Activated B cell treated with CpG ODN at 0.5 μM for 24 hours (primary cell): ENCODE measurements around the gene NDUFB8. TPM values are rescaled to one million over a fixed set of nuclear protein-coding genes. Genes with fewer than 3 reads are reported as not detected.

Source experiments
- ATAC-seq: fragments of 200-7000 bp; cut with Tn5 transposase; one replicate; pipeline ENCODE4 v1.10.0; 2021; ENCODE audit warnings: low read depth, mild to moderate bottlenecking, moderate library complexity
- CTCF ChIA-PET: fragments of 350-600 bp; sonication (Branson Sonifier 250); formaldehyde crosslinking; loops from one replicate; lab custom pipeline; 2021; ENCODE audit warnings: antibody characterized with exemption; lab: Charles Lee
- POLR2A ChIA-PET: fragments of 350-600 bp; sonication (Branson Sonifier 250); formaldehyde crosslinking; loops from one replicate; lab custom pipeline; 2021; ENCODE audit warnings: antibody characterized with exemption; lab: Charles Lee
- DNase-seq: peaks from one replicate; pipeline ENCODE4 v3.0.0; 2022
- H3K27ac Mint-ChIP-seq: one replicate; pipeline ENCODE4 v1.8.0; 2020; ENCODE audit warnings: mixed read lengths
- H3K27me3 Mint-ChIP-seq: one replicate; pipeline ENCODE4 v1.8.0; 2021; ENCODE audit warnings: mixed read lengths
- H3K36me3 Mint-ChIP-seq: one replicate; pipeline ENCODE4 v1.8.0; 2021; ENCODE audit warnings: low read depth, mixed read lengths
- H3K4me1 Mint-ChIP-seq: one replicate; pipeline ENCODE4 v1.8.0; 2021; ENCODE audit warnings: mixed read lengths
- H3K4me3 Mint-ChIP-seq: one replicate; pipeline ENCODE4 v1.8.0; 2020; ENCODE audit warnings: mild to moderate bottlenecking, mixed read lengths
- H3K9me3 Mint-ChIP-seq: one replicate; pipeline ENCODE4 v1.8.0; 2020; ENCODE audit warnings: mixed read lengths
- CTCF ChIP-seq: fragments of 200-600 bp; IDR thresholded peaks from one replicate; pipeline ENCODE4 v1.8.0; 2022; ENCODE audit warnings: antibody characterized with exemption, mild to moderate bottlenecking
- intact Hi-C: fragments of 100-400 bp; cut with micrococcal nuclease; formaldehyde crosslinking; loops from one replicate; pipeline ENCODE4 v1.15.1; 2024
- total RNA-seq: library from RNA; stranded (reverse); gene quantifications from 2 replicates; pipeline ENCODE4 v1.2.3, GENCODE V29; 2022

The NDUFB8 gene
- total RNA-seq, 1 donor from 2014 or later = 191 TPM

- ChIA-PET CTCF (interaction anchor here (1.1 kb wide), 1 partner anchor 15 kb away, joined by 4 read pairs; no protein-coding TSS in a partner anchor), POLR2A (no interaction called here)
- peaks cover 9% of the 10 kb centered on the region for H3K4me1 Mint-ChIP-seq
- DNase-seq (no peak), ATAC-seq (no peak)
- TF ChIP-seq CTCF = no peak
- H3K36me3 Mint-ChIP-seq = peaks cover 11% of the 10 kb centered on the region
- peaks cover 21% of the 10 kb centered on the region for H3K27me3 Mint-ChIP-seq
- intact Hi-C loops = loop anchor here (2.0 kb wide), 1 partner anchor 197 kb away; the partner anchor contains the start of gene BLOC1S2
- no peak overlapping the region for H3K4me3 Mint-ChIP-seq
- H3K9me3 Mint-ChIP-seq = peaks cover 2% of the 10 kb centered on the region
- no peak overlapping the region for H3K27ac Mint-ChIP-seq
These were observed 45.6 kb downstream of the NDUFB8 start for GRCh38 chr10:100483876-100484666.

- Mint-ChIP-seq H3K9me3 (peaks cover 2% of the 10 kb centered on the region), H3K4me1 (peaks cover 9% of the 10 kb centered on the region), H3K36me3 (peaks cover 7% of the 10 kb centered on the region), H3K4me3 (peak overlapping the region; percentile 87), H3K27me3 (peaks cover 30% of the 10 kb centered on the region), H3K27ac (no peak overlapping the region)
- ATAC-seq (no peak), DNase-seq (no peak)
- TF ChIP-seq CTCF = no peak
- intact Hi-C loops = loop anchor here (2.0 kb wide), 1 partner anchor 196 kb away; the partner anchor contains the start of gene BLOC1S2
- CTCF ChIA-PET = interaction anchor here (1.1 to 2.1 kb wide), 5 partner anchors 12 to 37 kb away, joined by 3 to 9 read pairs (median 5); no protein-coding TSS in a partner anchor
- POLR2A ChIA-PET = interaction anchor here (0.8 to 1.4 kb wide), 2 partner anchors 52 to 136 kb away, joined by 3 to 5 read pairs; no protein-coding TSS in a partner anchor
These were observed 46.9 kb downstream of the NDUFB8 start for GRCh38 chr10:100482834-100483185.

- peak; percentile 22 for ATAC-seq
- Mint-ChIP-seq H3K27ac (no peak overlapping the region), H3K27me3 (peaks cover 30% of the 10 kb centered on the region), H3K36me3 (peaks cover 7% of the 10 kb centered on the region), H3K4me3 (peak overlapping the region; percentile 87), H3K4me1 (peaks cover 9% of the 10 kb centered on the region), H3K9me3 (peaks cover 2% of the 10 kb centered on the region)
- POLR2A ChIA-PET = interaction anchor here (0.8 to 1.4 kb wide), 2 partner anchors 52 to 136 kb away, joined by 3 to 5 read pairs; no protein-coding TSS in a partner anchor
- intact Hi-C loops = loop anchor here (2.0 kb wide), 1 partner anchor 196 kb away; the partner anchor contains the start of gene BLOC1S2
- peak; percentile 69 for TF ChIP-seq CTCF
- peak; percentile 48 for DNase-seq
- CTCF ChIA-PET = interaction anchor here (1.1 to 2.1 kb wide), 5 partner anchors 8 to 38 kb away, joined by 3 to 9 read pairs (median 5); no protein-coding TSS in a partner anchor
These were observed 47.4 kb downstream of the NDUFB8 start for GRCh38 chr10:100482181-100482833.

GRCh38 chr10:100481462-100482081 is 48.1 kb downstream of the NDUFB8 start:
- intact Hi-C loops = loop anchor here (1.0 to 2.0 kb wide), 3 partner anchors 54 to 195 kb away; partner anchors contain the start of genes BLOC1S2, HIF1AN and SCD
- H3K4me1 Mint-ChIP-seq = peaks cover 9% of the 10 kb centered on the region
- H3K36me3 Mint-ChIP-seq = peaks cover 2% of the 10 kb centered on the region
- TF ChIP-seq CTCF = no peak
- H3K27me3 Mint-ChIP-seq = peaks cover 30% of the 10 kb centered on the region
- POLR2A ChIA-PET = interaction anchor here (1.4 kb wide), 1 partner anchor 135 kb away, joined by 3 read pairs; no protein-coding TSS in a partner anchor
- ATAC-seq (peak; percentile 99), DNase-seq (peak; percentile 89)
- peak overlapping the region; percentile 87 for H3K4me3 Mint-ChIP-seq
- no peak overlapping the region for H3K27ac Mint-ChIP-seq
- H3K9me3 Mint-ChIP-seq = peaks cover 2% of the 10 kb centered on the region
- CTCF ChIA-PET = interaction anchor here (1.2 to 2.1 kb wide), 4 partner anchors 8 to 37 kb away, joined by 3 to 9 read pairs (median 6); no protein-coding TSS in a partner anchor
